ENCODE measurements around the gene ITSN1.

Gene ITSN1

GRCh38 chr21:33892853-33893252 is 250.6 kb downstream of the ITSN1 start:
- CTCF ChIA-PET = no interaction called here
- POLR2A ChIA-PET = no interaction called here
- no peak for DNase-seq (ENCODE audit: extremely low spot score)
- TF ChIP-seq CTCF (IDR thresholded peaks at IDR 0.05; ENCODE audit: control extremely low read depth, extremely low read depth, low read depth, missing control alignments) = no peak

GRCh38 chr21:33893917-33894316 is 251.6 kb downstream of the ITSN1 start:
- TF ChIP-seq CTCF (IDR thresholded peaks at IDR 0.05; ENCODE audit: control extremely low read depth, extremely low read depth, low read depth, missing control alignments) = no peak
- ChIA-PET CTCF (no interaction called here), POLR2A (no interaction called here)
- no peak for DNase-seq (ENCODE audit: extremely low spot score)

- POLR2A ChIA-PET = no interaction called here
- DNase-seq (ENCODE audit: extremely low spot score) = peak; percentile 72
- CTCF ChIA-PET = interaction anchor here (1.1 to 2.9 kb wide), 2 partner anchors 9 to 453 kb away, joined by 5 to 11 read pairs; no protein-coding TSS in a partner anchor
- peak; percentile 57 for TF ChIP-seq CTCF (IDR thresholded peaks at IDR 0.05; ENCODE audit: control extremely low read depth, extremely low read depth, low read depth, missing control alignments)
These were observed 252.5 kb downstream of the ITSN1 start for GRCh38 chr21:33894736-33895288.

GRCh38 chr21:33895356-33895755 is 253.1 kb downstream of the ITSN1 start:
- ChIA-PET CTCF (interaction anchor here (0.7 to 2.9 kb wide), 3 partner anchors 9 to 466 kb away, joined by 3 to 11 read pairs (median 5); no protein-coding TSS in a partner anchor), POLR2A (no interaction called here)
- TF ChIP-seq CTCF (IDR thresholded peaks at IDR 0.05; ENCODE audit: control extremely low read depth, extremely low read depth, low read depth, missing control alignments) = no peak
- DNase-seq (ENCODE audit: extremely low spot score) = no peak

- ChIA-PET CTCF (interaction anchor here (1.7 to 2.9 kb wide), 2 partner anchors 27 to 452 kb away, joined by 5 to 11 read pairs; no protein-coding TSS in a partner anchor), POLR2A (no interaction called here)
- no peak for DNase-seq (ENCODE audit: extremely low spot score)
- TF ChIP-seq CTCF (IDR thresholded peaks at IDR 0.05; ENCODE audit: control extremely low read depth, extremely low read depth, low read depth, missing control alignments) = no peak
These were observed 254.4 kb downstream of the ITSN1 start for GRCh38 chr21:33896691-33897090.

- no peak for DNase-seq (ENCODE audit: extremely low spot score)
- no peak for TF ChIP-seq CTCF (IDR thresholded peaks at IDR 0.05; ENCODE audit: control extremely low read depth, extremely low read depth, low read depth, missing control alignments)
- ChIA-PET POLR2A (no interaction called here), CTCF (interaction anchor here (1.7 to 2.9 kb wide), 2 partner anchors 27 to 451 kb away, joined by 5 to 11 read pairs; no protein-coding TSS in a partner anchor)
These were observed 254.8 kb downstream of the ITSN1 start for GRCh38 chr21:33897098-33897497.

All from GM10248 (cell line).